ENCODE measurements around the gene CARD19.

GRCh38 chr9:93159601-93160471, 63.8 kb downstream of the CARD19 start:
- TF ChIP-seq CTCF (optimal IDR thresholded peaks at IDR 0.05 in 1 of 3, IDR thresholded peaks at IDR 0.05 in 1 of 3, conservative IDR thresholded peaks at IDR 0.05 in 1 of 3; ENCODE audit: extremely low read depth in 1 of 3, insufficient read depth in 2 of 3, low read length in 3 of 3) (peak; percentile 86 to 100 (median 98)), EZH2 (IDR thresholded peaks at IDR 0.05; ENCODE audit: low read length) (no peak)
